ENCODE data around the gene KNCN.

GRCh38 chr1:46538147-46538546 is 13.3 kb downstream of the KNCN start:
- TF ChIP-seq CTCF (IDR thresholded peaks at IDR 0.05) (no peak), EP300 (IDR thresholded peaks at IDR 0.05) (no peak), POLR2A (IDR thresholded peaks at IDR 0.05) (no peak), POLR2AphosphoS5 (IDR thresholded peaks at IDR 0.05) (no peak)
